CD1c-positive myeloid dendritic cell (primary cell): ENCODE measurements around the gene SECISBP2.
"Not testable (repeated sequence)": the region's sequence is repeated elsewhere in the genome, so short reads cannot be mapped to it uniquely, and the experiment has no call there.

Experiments
- DNase-seq: peaks from one replicate; pipeline ENCODE4 v3.0.0-alpha.2; 2016; ENCODE audit errors: extremely low spot score

The SECISBP2 gene

DNA sequence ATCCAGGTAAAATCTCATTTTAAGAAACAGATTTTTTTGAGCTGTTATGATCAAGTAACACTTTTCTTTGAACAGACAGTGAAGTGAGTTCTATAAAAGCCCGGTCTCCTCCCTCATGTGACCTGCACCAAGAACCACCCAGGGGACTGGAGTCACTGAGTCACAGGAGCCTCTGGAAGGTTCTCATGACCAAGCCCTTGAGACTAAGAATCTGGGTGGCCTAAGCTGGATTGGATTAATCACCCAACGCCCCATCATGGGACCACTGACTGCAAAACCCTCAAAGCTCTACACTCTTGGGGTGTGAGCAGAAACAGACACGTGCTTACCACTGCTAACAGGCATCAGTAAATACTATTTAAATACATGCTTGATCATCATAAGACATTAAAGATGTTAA, 48.4 kb downstream of the SECISBP2 start:
- no peak for DNase-seq

GRCh38 chr9:89367281-89367680, 49.0 kb downstream of the SECISBP2 start:
- no peak for DNase-seq

DNA sequence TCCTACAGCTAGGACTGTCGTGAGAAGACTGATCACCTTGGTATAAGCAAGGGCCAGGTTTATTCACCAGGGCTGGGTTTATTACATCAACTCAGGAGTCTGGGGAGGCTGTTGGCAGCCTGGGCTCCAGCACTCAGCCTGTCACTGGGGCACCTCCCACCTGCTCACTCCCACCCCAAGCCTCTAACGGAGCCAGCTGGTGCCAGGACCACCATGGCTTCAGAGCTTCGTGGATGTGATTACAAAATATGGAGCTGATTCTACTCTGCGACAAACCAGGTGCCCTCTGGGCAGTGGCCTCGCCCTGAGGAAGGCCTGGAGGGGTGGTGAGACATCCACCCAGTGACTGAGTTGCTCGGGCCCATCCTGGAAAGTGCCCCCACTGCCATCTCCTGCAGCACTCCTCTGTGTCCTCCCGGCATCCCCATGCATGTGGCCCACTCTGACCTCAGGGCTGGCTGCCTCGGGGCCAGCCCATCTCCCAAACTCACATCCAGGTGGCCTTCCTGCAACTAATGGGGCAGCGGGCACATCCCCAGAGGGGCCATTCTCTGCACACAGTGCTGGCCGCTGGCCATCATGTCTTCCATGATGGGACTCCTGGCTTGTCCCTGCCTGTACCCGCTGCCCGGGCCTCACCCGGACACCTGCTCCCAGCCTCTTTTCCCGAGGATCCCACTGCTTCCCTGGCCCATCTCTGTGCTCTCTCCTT, 49.6 kb downstream of the SECISBP2 start:
- no peak for DNase-seq

- DNase-seq, result no peak
These were observed 50.2 kb downstream of the SECISBP2 start for GRCh38 chr9:89368550-89368949.

DNA sequence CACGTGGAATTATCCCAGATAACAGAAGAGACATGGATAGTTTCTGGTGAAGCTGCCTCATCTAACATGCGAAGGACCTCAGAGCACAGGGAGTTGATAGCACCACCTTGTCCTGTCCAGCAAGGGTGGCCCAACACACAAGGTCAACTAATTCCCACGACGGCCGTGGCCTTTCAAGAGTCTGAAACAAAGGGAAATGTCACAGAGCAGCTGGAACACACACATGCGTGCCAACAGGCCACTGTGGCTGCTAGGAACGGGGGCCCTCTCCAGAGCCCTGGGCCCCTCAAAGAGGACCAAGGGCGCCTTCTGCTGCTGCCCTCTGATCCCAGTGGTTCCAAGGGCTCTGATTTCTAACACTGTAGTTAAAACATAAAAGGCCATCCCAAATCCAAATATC, 50.7 kb downstream of the SECISBP2 start:
- no peak for DNase-seq

- no peak for DNase-seq
These were observed 52.3 kb downstream of the SECISBP2 start for GRCh38 chr9:89370593-89370992.

DNA sequence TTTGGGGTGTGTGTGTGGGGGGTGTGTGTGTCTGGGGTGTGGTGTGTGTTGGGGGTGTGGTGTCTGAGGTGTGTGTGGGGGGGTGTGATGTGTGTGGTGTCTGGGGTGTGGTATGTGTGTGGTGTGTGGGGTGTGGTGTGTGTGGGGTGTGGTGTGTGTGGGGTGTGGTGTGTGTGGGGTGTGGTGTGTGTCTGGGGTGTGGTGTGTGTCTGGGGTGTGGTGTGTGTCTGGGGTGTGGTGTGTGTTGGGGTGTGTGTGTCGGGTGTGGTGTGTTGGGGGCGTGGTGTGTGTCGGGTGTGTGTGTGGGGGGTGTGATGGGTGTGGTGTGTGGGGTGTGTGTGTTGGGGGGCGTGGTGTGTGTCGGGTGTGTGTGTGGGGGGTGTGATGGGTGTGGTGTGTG, 53.5 kb downstream of the SECISBP2 start:
- DNase-seq, result not testable (repeated sequence)

DNA sequence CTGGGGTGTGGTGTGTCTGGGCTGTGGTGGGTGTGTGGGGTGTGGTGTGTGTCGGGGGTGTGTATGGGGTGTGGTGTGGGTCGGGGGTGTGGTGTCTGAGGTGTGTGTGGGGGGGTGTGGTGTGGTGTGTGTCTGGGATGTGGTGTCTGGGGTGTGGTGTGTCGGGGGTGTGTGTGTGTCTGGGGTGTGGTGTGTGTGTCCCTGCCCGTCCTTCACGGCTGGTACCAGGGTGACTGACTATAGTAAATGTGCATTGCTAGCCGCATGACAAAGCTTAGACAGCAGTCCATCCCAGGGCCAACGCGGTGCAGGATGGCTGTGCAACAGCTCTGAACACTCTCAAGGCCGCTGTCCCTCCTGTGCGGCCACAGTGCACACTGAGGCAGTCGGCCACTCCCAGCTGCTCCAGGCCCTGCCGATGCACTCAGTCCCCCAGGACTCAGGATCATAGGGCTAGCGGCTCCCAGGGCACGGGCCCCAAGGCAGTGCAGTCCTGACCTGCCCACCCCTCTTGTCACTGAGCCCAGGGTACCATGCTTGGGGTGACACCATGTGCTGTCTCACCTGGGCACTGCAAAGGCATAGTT, 54.0 kb downstream of the SECISBP2 start:
- DNase-seq, result no peak

GRCh38 chr9:89372979-89373378, 54.7 kb downstream of the SECISBP2 start:
- DNase-seq, result no peak

DNA sequence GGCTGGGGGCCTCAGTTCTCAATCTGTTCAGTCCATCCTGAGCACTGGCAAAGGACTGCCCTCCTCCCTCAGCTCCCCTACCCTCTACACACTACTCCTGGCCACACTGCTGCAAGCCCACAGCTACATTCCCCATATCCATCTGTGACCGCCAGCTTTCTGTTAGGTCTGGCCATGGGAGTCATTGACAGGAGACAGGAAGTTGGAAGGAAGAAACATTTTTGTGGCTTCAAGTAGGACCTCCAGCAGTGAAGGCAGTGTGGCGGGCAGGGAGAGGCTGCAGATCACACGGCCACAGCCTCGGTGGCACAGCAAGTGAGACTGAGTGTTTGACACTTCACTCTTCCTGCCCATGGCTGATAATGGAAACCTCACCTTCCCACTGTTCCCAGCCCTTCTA, 55.9 kb downstream of the SECISBP2 start:
- no peak for DNase-seq

- DNase-seq, result peak; percentile 27
These were observed 57.0 kb downstream of the SECISBP2 start for GRCh38 chr9:89375191-89375760.

GRCh38 chr9:89376286-89376685, 58.0 kb downstream of the SECISBP2 start:
- no peak for DNase-seq

GRCh38 chr9:89376741-89377351, 58.5 kb downstream of the SECISBP2 start:
- DNase-seq, result no peak

GRCh38 chr9:89377411-89377810, 59.1 kb downstream of the SECISBP2 start:
- no peak for DNase-seq

GRCh38 chr9:89378541-89378940, 60.2 kb downstream of the SECISBP2 start:
- no peak for DNase-seq

- DNase-seq, result no peak
These were observed 60.7 kb downstream of the SECISBP2 start for GRCh38 chr9:89379031-89379430.

GRCh38 chr9:89379508-89380115, 61.3 kb downstream of the SECISBP2 start:
- peak; percentile 82 for DNase-seq

DNA sequence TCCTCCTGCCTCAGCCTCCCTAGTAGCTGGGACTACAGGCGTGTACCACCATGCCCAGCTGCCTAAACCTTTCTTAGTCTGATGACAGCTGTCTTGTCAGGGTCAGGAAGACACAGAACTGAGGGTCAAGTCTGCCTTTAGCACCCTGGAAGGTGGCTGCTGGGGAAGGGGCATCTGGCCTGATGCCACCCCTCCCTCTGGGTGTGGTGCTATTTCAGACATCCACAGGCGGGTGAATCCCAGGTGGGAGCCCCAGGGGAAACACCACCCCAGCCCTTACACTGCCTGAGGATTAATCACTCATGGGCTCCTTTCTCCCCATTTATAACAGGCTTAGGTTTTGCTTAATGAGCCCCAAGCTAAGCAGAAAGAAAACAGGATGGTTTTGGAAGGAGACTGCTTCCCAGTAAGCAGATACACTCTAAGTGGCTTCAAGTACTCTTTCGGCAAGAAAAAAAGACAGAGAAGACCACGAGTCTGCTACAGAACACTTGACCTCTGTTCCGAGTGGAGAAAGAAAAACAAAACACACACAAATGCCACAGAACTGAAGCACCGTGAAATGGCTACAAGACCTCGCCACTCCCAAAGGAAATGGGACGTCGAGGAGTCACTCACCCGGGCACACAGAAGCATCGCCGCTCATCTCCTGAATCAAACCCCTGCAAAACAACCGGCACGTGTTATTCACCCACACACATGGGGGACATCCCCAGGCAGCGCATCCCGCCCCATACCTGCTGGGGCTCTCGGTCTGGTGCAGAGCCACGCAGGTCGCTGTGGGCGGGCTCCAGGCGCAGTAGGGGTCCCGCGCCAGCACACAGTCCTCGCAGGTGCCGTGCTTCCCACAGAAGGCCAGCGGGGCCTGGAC, 62.4 kb downstream of the SECISBP2 start:
- no peak for DNase-seq

- DNase-seq, result no peak
These were observed 63.0 kb downstream of the SECISBP2 start for GRCh38 chr9:89381308-89381609.

DNA sequence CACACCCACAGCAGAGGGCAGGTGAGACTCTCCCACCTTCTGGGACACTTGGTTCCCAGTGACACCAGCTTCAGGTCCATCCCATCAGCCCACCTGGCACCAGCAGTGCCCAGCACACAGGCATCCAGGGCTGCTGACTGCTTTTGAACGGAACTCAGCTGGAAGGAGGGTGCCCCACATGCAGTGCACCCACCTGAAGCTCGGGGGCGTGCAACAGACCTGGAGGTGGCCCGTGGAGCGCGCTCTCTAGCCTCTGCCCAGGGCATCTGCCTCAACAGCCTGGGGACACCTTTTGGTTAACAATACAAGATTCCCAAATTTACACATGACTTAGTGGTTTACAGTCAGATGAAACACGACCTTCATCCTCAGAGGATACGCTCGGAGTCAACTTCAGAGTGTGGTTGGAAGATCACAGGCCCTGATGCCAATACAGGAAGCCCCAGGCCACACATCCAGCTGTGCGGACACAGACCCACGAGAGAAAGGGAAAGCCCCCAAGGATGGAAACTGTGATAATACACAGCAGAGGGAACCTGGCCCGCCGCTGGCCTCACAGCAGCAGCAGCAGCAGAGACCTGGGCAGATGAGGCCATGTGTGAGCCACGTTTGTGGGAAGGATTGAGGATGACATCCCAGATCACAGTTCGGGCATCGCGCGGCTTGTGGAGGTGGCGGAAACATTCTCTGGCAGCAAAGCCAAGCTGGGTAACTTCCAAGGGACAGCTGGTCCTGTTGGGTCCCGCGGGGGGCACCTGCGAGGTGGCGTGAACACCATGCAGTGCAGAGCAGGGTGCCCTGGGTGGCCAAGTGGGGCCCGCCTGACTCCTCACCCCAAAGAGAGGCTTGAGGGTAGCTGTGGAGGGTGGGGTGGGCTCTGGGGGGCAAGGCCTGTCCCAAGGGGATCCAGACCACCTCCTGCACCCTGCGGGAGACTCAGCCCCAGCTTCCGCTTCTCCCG, 64.0 kb downstream of the SECISBP2 start:
- no peak for DNase-seq
